K562 (cell line): ENCODE results near the gene CLCA1.

Experiments used
- FOXM1 ChIP-seq, 2 experiments: fragments of 450-650 bp in 1 of 2; sonication (generic) in 1 of 2; formaldehyde crosslinking in 1 of 2; IDR thresholded peaks; 2 replicates each; pipeline versions ENCODE4 v1.6.1 to v1.9.0; 2017 to 2022; ENCODE audit warnings: low read depth in 2 of 2, mild to moderate bottlenecking in 2 of 2, missing genetic modification reagents in 1 of 2, moderate library complexity in 1 of 2
- KAT8 ChIP-seq: fragments of 450-650 bp; IDR thresholded peaks from 2 replicates; pipeline ENCODE4 v1.6.1; 2016; ENCODE audit warnings: low read depth, mild to moderate bottlenecking
- TF ChIP-seq, protein P1 (sequence below): conservative IDR thresholded peaks from 2 replicates; pipeline ENCODE4 v1.6.1; 2011; ENCODE audit warnings: low read depth, mild to moderate bottlenecking, low read length; ENCODE audit not compliant: control insufficient read depth
- TF ChIP-seq, protein P2 (sequence below): sonication (generic); formaldehyde crosslinking; IDR thresholded peaks from 2 replicates; pipeline ENCODE4 v1.8.0; 2022; ENCODE audit warnings: missing genetic modification reagents, mild to moderate bottlenecking, moderate library complexity, borderline replicate concordance
- TF ChIP-seq, protein P3 (sequence below), 3 experiments: IDR thresholded peaks in 2 of 3; conservative IDR thresholded peaks in 1 of 3; 2 replicates each; pipeline ENCODE4 v1.5.1; 2011 to 2012; ENCODE audit warnings: low read length in 3 of 3, mild to moderate bottlenecking in 3 of 3, control low read depth in 2 of 3, improper control_type of control experiment in 1 of 3, inconsistent platforms in 1 of 3, low read depth in 1 of 3, mixed read lengths in 1 of 3, moderate library complexity in 1 of 3; ENCODE audit not compliant: insufficient read depth in 2 of 3
- TF ChIP-seq, protein P4 (sequence below), 2 experiments: fragments of 450-650 bp in 1 of 2; IDR thresholded peaks; 2 replicates each; pipeline ENCODE4 v1.6.1; 2011 to 2017; ENCODE audit warnings: low read depth in 2 of 2, antibody characterized with exemption in 1 of 2, borderline replicate concordance in 1 of 2, low read length in 1 of 2, mild to moderate bottlenecking in 1 of 2, mixed read lengths in 1 of 2; ENCODE audit not compliant: control insufficient read depth in 1 of 2

DNA sequence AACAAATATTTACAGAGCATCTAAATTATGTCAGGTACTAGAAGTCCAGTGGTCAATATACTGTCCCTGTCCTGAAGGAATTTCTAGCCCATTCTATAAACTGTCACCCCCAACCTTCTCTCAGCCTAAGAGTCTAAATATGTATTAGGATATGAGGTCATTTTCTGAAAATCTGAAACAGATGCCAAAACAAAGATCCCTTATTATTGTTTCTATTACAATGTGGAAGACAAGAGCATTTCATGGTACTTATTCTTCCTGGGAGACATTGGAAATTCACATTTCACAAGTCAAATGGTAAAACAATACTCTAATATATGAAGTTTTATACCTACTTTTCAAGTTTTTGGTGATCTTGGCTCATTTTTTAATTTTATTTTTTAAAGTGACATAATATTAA is 2.6 kb downstream of the CLCA1 start:
- TF ChIP-seq, protein P1, sequence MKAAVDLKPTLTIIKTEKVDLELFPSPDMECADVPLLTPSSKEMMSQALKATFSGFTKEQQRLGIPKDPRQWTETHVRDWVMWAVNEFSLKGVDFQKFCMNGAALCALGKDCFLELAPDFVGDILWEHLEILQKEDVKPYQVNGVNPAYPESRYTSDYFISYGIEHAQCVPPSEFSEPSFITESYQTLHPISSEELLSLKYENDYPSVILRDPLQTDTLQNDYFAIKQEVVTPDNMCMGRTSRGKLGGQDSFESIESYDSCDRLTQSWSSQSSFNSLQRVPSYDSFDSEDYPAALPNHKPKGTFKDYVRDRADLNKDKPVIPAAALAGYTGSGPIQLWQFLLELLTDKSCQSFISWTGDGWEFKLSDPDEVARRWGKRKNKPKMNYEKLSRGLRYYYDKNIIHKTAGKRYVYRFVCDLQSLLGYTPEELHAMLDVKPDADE, result no peak
- TF ChIP-seq, protein P2, sequence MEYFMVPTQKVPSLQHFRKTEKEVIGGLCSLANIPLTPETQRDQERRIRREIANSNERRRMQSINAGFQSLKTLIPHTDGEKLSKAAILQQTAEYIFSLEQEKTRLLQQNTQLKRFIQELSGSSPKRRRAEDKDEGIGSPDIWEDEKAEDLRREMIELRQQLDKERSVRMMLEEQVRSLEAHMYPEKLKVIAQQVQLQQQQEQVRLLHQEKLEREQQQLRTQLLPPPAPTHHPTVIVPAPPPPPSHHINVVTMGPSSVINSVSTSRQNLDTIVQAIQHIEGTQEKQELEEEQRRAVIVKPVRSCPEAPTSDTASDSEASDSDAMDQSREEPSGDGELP (CRISPR knock-in tag), result no peak
- TF ChIP-seq, protein P3, sequence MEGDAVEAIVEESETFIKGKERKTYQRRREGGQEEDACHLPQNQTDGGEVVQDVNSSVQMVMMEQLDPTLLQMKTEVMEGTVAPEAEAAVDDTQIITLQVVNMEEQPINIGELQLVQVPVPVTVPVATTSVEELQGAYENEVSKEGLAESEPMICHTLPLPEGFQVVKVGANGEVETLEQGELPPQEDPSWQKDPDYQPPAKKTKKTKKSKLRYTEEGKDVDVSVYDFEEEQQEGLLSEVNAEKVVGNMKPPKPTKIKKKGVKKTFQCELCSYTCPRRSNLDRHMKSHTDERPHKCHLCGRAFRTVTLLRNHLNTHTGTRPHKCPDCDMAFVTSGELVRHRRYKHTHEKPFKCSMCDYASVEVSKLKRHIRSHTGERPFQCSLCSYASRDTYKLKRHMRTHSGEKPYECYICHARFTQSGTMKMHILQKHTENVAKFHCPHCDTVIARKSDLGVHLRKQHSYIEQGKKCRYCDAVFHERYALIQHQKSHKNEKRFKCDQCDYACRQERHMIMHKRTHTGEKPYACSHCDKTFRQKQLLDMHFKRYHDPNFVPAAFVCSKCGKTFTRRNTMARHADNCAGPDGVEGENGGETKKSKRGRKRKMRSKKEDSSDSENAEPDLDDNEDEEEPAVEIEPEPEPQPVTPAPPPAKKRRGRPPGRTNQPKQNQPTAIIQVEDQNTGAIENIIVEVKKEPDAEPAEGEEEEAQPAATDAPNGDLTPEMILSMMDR (IDR thresholded peaks at IDR 0.05 in 2 of 3, conservative IDR thresholded peaks at IDR 0.05 in 1 of 3; ENCODE audit: insufficient read depth in 2 of 3, low read depth in 1 of 3, low read length in 3 of 3), result no peak
- TF ChIP-seq KAT8 (no peak), FOXM1 (IDR thresholded peaks at IDR 0.05; ENCODE audit: low read depth) (no peak), FOXM1 (CRISPR knock-in tag; IDR thresholded peaks at IDR 0.05; ENCODE audit: low read depth) (no peak)
- TF ChIP-seq, protein P4, sequence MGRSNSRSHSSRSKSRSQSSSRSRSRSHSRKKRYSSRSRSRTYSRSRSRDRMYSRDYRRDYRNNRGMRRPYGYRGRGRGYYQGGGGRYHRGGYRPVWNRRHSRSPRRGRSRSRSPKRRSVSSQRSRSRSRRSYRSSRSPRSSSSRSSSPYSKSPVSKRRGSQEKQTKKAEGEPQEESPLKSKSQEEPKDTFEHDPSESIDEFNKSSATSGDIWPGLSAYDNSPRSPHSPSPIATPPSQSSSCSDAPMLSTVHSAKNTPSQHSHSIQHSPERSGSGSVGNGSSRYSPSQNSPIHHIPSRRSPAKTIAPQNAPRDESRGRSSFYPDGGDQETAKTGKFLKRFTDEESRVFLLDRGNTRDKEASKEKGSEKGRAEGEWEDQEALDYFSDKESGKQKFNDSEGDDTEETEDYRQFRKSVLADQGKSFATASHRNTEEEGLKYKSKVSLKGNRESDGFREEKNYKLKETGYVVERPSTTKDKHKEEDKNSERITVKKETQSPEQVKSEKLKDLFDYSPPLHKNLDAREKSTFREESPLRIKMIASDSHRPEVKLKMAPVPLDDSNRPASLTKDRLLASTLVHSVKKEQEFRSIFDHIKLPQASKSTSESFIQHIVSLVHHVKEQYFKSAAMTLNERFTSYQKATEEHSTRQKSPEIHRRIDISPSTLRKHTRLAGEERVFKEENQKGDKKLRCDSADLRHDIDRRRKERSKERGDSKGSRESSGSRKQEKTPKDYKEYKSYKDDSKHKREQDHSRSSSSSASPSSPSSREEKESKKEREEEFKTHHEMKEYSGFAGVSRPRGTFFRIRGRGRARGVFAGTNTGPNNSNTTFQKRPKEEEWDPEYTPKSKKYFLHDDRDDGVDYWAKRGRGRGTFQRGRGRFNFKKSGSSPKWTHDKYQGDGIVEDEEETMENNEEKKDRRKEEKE (IDR thresholded peaks at IDR 0.05; ENCODE audit: borderline replicate concordance in 1 of 2, control insufficient read depth in 1 of 2, low read depth in 2 of 2, low read length in 1 of 2), result no peak
